ENCODE measurements around the gene PADI1. TPM values are rescaled to one million over a fixed set of nuclear protein-coding genes. Genes with fewer than 3 reads are reported as not detected.

PADI1 gene
- polyA plus RNA-seq, 1 of the 3 experiments (the other 2 are of a cell fraction) = 0.26 TPM

- TF ChIP-seq NFIC (IDR thresholded peaks at IDR 0.05; ENCODE audit: borderline replicate concordance) = no peak
- TF ChIP-seq NRF1 (IDR thresholded peaks at IDR 0.05; ENCODE audit: low read depth, low read length) = no peak
- no peak for TF ChIP-seq TAF1 (IDR thresholded peaks at IDR 0.05; ENCODE audit: borderline replicate concordance, low read depth, low read length)
- TF ChIP-seq RCOR1 (IDR thresholded peaks at IDR 0.05; ENCODE audit: low read length) = no peak
- no peak for TF ChIP-seq GABPA (IDR thresholded peaks at IDR 0.05; ENCODE audit: low read depth)
- TF ChIP-seq FOSL2 (IDR thresholded peaks at IDR 0.05; ENCODE audit: borderline replicate concordance, low read depth) = no peak
- no peak for TF ChIP-seq MEF2A (IDR thresholded peaks at IDR 0.05; ENCODE audit: borderline replicate concordance, low read depth)
- no peak for TF ChIP-seq EP300 (IDR thresholded peaks at IDR 0.05; ENCODE audit: borderline replicate concordance in 1 of 2, low read depth in 1 of 2, low read length in 1 of 2)
- no peak for TF ChIP-seq ELF1 (IDR thresholded peaks at IDR 0.05)
- TF ChIP-seq, protein P1, sequence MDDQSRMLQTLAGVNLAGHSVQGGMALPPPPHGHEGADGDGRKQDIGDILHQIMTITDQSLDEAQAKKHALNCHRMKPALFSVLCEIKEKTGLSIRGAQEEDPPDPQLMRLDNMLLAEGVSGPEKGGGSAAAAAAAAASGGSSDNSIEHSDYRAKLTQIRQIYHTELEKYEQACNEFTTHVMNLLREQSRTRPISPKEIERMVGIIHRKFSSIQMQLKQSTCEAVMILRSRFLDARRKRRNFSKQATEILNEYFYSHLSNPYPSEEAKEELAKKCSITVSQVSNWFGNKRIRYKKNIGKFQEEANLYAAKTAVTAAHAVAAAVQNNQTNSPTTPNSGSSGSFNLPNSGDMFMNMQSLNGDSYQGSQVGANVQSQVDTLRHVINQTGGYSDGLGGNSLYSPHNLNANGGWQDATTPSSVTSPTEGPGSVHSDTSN (IDR thresholded peaks at IDR 0.05) = no peak
Observed at GRCh38 chr1:17244821-17245740, 40.2 kb downstream of the PADI1 start (continued).

DNA sequence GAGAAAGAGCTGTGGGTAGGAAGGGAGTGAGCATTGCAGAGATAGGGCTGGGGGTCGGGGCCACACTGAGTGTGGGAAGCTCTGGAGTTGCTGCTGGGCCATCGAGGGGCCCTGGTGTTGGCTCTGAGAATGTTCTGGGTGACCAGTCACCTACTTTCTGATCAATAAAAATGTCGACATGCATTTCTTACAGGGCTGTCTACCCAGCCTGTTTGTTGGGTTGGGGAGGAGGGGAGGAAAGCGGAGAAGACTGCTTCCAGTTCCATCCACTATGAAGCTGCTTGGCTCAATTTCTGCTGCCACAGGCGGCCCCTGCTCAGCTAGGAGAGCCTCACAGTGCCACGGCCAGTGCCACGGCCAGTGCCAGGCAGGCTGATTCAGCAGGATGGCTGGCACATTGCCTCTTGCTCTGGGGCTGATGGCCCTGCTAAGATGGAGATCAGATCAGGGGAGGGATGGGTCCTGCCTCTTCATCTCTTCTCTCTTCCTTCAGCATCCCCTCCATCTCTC lies 40.9 kb downstream of the PADI1 start:
- Histone ChIP-seq H3K27me3 (ENCODE audit: insufficient read depth) (no peaks in the 10 kb centered on the region), H3K27ac (ENCODE audit: low read depth in 2 of 2, low read length in 1 of 2) (no peak overlapping the region), H3K4me3 (ENCODE audit: low read depth in 2 of 2, low read length in 1 of 2) (no peak overlapping the region), H3K4me1 (ENCODE audit: control insufficient read depth in 1 of 2, insufficient read depth in 2 of 2, low read depth in 1 of 2, low read length in 1 of 2) (peaks cover 7 to 11% of the 10 kb centered on the region in 2 experiments; a peak in 1 of 4 replicates), H3K9ac (no peak overlapping the region), H3K36me3 (replicated peaks in 1 of 2; ENCODE audit: control insufficient read depth in 1 of 2, insufficient read depth in 2 of 2, low read length in 1 of 2) (no peaks in the 10 kb centered on the region), H3K9me2 (no peaks in the 10 kb centered on the region), H3K4me2 (no peak overlapping the region), H3K9me3 (no peaks in the 10 kb centered on the region), H4K20me1 (ENCODE audit: insufficient read depth) (no peaks in the 10 kb centered on the region), H3K79me2 (ENCODE audit: insufficient read depth) (no peaks in the 10 kb centered on the region), H3F3A (replicated peaks; ENCODE audit: insufficient read depth) (no peaks in the 10 kb centered on the region), H2AFZ (ENCODE audit: low read depth) (no peak overlapping the region)
- no peak for DNase-seq
- no peak for TF ChIP-seq RCOR1 (IDR thresholded peaks at IDR 0.05; ENCODE audit: low read length)
- TF ChIP-seq, protein P2, sequence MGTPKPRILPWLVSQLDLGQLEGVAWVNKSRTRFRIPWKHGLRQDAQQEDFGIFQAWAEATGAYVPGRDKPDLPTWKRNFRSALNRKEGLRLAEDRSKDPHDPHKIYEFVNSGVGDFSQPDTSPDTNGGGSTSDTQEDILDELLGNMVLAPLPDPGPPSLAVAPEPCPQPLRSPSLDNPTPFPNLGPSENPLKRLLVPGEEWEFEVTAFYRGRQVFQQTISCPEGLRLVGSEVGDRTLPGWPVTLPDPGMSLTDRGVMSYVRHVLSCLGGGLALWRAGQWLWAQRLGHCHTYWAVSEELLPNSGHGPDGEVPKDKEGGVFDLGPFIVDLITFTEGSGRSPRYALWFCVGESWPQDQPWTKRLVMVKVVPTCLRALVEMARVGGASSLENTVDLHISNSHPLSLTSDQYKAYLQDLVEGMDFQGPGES (IDR thresholded peaks at IDR 0.05; ENCODE audit: low read depth, low read length) = no peak
- 81% methylated on average over 4 of the region's 7 CpGs for WGBS (ENCODE audit: low lambda C conversion rate)
- CTCF ChIA-PET = interaction anchor here (0.9 to 16.6 kb wide), 9 partner anchors 9 to 161 kb away, joined by 3 to 462 read pairs (median 6); partner anchors contain the start of gene PADI2
- POLR2A ChIA-PET = no interaction called here

- Histone ChIP-seq H2AFZ (ENCODE audit: low read depth) (no peak overlapping the region), H3K36me3 (replicated peaks in 1 of 2; ENCODE audit: control insufficient read depth in 1 of 2, insufficient read depth in 2 of 2, low read length in 1 of 2) (no peaks in the 10 kb centered on the region), H3K9ac (no peak overlapping the region), H3K4me2 (no peak overlapping the region), H3K4me1 (ENCODE audit: control insufficient read depth in 1 of 2, insufficient read depth in 2 of 2, low read depth in 1 of 2, low read length in 1 of 2) (peaks cover 8 to 11% of the 10 kb centered on the region in 2 experiments; a peak in 1 of 4 replicates), H3K79me2 (ENCODE audit: insufficient read depth) (no peaks in the 10 kb centered on the region), H3K27me3 (ENCODE audit: insufficient read depth) (no peaks in the 10 kb centered on the region), H3F3A (replicated peaks; ENCODE audit: insufficient read depth) (no peaks in the 10 kb centered on the region), H3K27ac (ENCODE audit: low read depth in 2 of 2, low read length in 1 of 2) (no peak overlapping the region), H3K9me3 (no peaks in the 10 kb centered on the region), H3K9me2 (no peaks in the 10 kb centered on the region), H3K4me3 (ENCODE audit: low read depth in 2 of 2, low read length in 1 of 2) (no peak overlapping the region), H4K20me1 (ENCODE audit: insufficient read depth) (no peaks in the 10 kb centered on the region)
- DNase-seq = no peak
- 85% methylated on average over 2 of the region's 2 CpGs for WGBS (ENCODE audit: low lambda C conversion rate)
- ChIA-PET CTCF (interaction anchor here (1.0 to 16.6 kb wide), 7 partner anchors 10 to 160 kb away, joined by 3 to 462 read pairs (median 10); partner anchors contain the start of gene PADI2), POLR2A (no interaction called here)
- no peak for TF ChIP-seq TAF1 (IDR thresholded peaks at IDR 0.05; ENCODE audit: borderline replicate concordance, low read depth, low read length)
- TF ChIP-seq, protein P2 (IDR thresholded peaks at IDR 0.05; ENCODE audit: low read depth, low read length) = no peak
- TF ChIP-seq NFIC (IDR thresholded peaks at IDR 0.05; ENCODE audit: borderline replicate concordance) = no peak
- TF ChIP-seq NRF1 (IDR thresholded peaks at IDR 0.05; ENCODE audit: low read depth, low read length) = no peak
- no peak for TF ChIP-seq USF1 (IDR thresholded peaks at IDR 0.05; ENCODE audit: borderline replicate concordance, low read depth)
- TF ChIP-seq, protein P1 (IDR thresholded peaks at IDR 0.05) = no peak
- no peak for TF ChIP-seq ZBTB33 (IDR thresholded peaks at IDR 0.05; ENCODE audit: borderline replicate concordance, low read depth)
Observed at GRCh38 chr1:17246971-17247370, 42.0 kb downstream of the PADI1 start.

Data from SK-N-SH (cell line).